Natural killer cell (primary cell): ENCODE results near the gene CA12. TPM values are rescaled to one million over a fixed set of nuclear protein-coding genes. Genes with fewer than 3 reads are reported as not detected.

Experiments
- ATAC-seq, 3 donors: fragments of 150-1000 bp in 2 of 3; fragments of 200-7000 bp in 1 of 3; cut with Tn5 transposase; 1 replicate in 1 of 3; 2 replicates in 2 of 3; pipeline ENCODE4 v1.10.0; 2021; ENCODE audit warnings: mild to moderate bottlenecking in 2 of 3, moderate library complexity in 2 of 3
- DNase-seq, 2 donors: peaks; one replicate each; pipeline versions ENCODE4 v3.0.0 to v3.0.0-alpha.2; 2013 to 2021; ENCODE audit warnings: mixed read lengths in 1 of 2
- H3K27ac ChIP-seq: one replicate; pipeline ENCODE4 v1.5.1; 2013; ENCODE audit warnings: mild to moderate bottlenecking, low read length
- H3K27me3 ChIP-seq: one replicate; pipeline ENCODE4 v1.6.1; 2013; ENCODE audit warnings: low read length; ENCODE audit not compliant: control insufficient read depth, insufficient read depth
- H3K36me3 ChIP-seq: one replicate; pipeline ENCODE4 v1.6.1; 2013; ENCODE audit warnings: low read length; ENCODE audit not compliant: control insufficient read depth, insufficient read depth
- H3K4me1 ChIP-seq: one replicate; pipeline ENCODE4 v1.6.1; 2013; ENCODE audit warnings: low read length; ENCODE audit not compliant: control insufficient read depth, insufficient read depth
- H3K4me3 ChIP-seq: one replicate; pipeline ENCODE4 v1.5.1; 2013; ENCODE audit warnings: low read length
- H3K9me3 ChIP-seq: one replicate; pipeline ENCODE4 v1.6.1; 2013; ENCODE audit warnings: low read length; ENCODE audit not compliant: control insufficient read depth, insufficient read depth
- H3K27ac Mint-ChIP-seq, 2 donors: one replicate each; pipeline ENCODE4 v1.8.0; 2022; ENCODE audit warnings: mild to moderate bottlenecking in 2 of 2, mixed read lengths in 2 of 2, moderate library complexity in 1 of 2
- H3K27me3 Mint-ChIP-seq, 2 donors: one replicate each; pipeline ENCODE4 v1.8.0; 2022; ENCODE audit warnings: low read depth in 2 of 2, mixed read lengths in 2 of 2
- H3K36me3 Mint-ChIP-seq: one replicate; pipeline ENCODE4 v1.8.0; 2022; ENCODE audit warnings: mixed read lengths
- H3K4me1 Mint-ChIP-seq, 2 donors: one replicate each; pipeline ENCODE4 v1.8.0; 2022; ENCODE audit warnings: mixed read lengths in 2 of 2
- H3K4me3 Mint-ChIP-seq: one replicate; pipeline ENCODE4 v1.8.0; 2022; ENCODE audit warnings: mild to moderate bottlenecking, moderate library complexity, mixed read lengths
- H3K9me3 Mint-ChIP-seq, 2 donors: one replicate each; pipeline ENCODE4 v1.8.0; 2022; ENCODE audit warnings: mixed read lengths in 2 of 2
- WGBS: methylation state at CpG from one replicate; pipeline ENCODE4 v1.1.7; 2013; ENCODE audit warnings: missing lambda C conversion rate; ENCODE audit not compliant: insufficient coverage; 5-methylcytosine and 5-hydroxymethylcytosine counted together
- intact Hi-C: fragments of 100-400 bp; cut with micrococcal nuclease; formaldehyde crosslinking; loops from one replicate; pipeline ENCODE4 v1.14.2; 2022
- total RNA-seq, 4 donors: library from RNA; stranded (reverse); fragments of 120-200 nt in 1 of 4; gene quantifications; one replicate each; pipeline versions ENCODE4 v1.2.3 to v1.2.4, GENCODE V29; 2013 to 2022
- TF ChIP-seq, protein P1 (sequence below): fragments of 200-600 bp; IDR thresholded peaks from one replicate; pipeline ENCODE4 v1.8.0; 2022; ENCODE audit warnings: antibody characterized with exemption

Gene CA12
- total RNA-seq, 3 donors from 2014 or later (not counting 1 experiment from before 2014, with no cell fraction given): not detected

- peaks cover 5 to 9% of the 10 kb centered on the region in 2 donors for H3K4me1 Mint-ChIP-seq
- no peak for ATAC-seq
- no peak overlapping the region for H3K27ac Mint-ChIP-seq
- Histone ChIP-seq H3K27me3 (peaks cover under 1% of the 10 kb centered on the region), H3K36me3 (no peaks in the 10 kb centered on the region), H3K4me1 (no peaks in the 10 kb centered on the region), H3K27ac (no peak overlapping the region), H3K4me3 (no peak overlapping the region), H3K9me3 (no peaks in the 10 kb centered on the region)
- H3K27me3 Mint-ChIP-seq: peaks cover 10 to 18% of the 10 kb centered on the region in 2 donors
- H3K4me3 Mint-ChIP-seq: no peak overlapping the region
- no peaks in the 10 kb centered on the region for H3K36me3 Mint-ChIP-seq
- H3K9me3 Mint-ChIP-seq: no peaks in the 10 kb centered on the region
- TF ChIP-seq, protein P1, sequence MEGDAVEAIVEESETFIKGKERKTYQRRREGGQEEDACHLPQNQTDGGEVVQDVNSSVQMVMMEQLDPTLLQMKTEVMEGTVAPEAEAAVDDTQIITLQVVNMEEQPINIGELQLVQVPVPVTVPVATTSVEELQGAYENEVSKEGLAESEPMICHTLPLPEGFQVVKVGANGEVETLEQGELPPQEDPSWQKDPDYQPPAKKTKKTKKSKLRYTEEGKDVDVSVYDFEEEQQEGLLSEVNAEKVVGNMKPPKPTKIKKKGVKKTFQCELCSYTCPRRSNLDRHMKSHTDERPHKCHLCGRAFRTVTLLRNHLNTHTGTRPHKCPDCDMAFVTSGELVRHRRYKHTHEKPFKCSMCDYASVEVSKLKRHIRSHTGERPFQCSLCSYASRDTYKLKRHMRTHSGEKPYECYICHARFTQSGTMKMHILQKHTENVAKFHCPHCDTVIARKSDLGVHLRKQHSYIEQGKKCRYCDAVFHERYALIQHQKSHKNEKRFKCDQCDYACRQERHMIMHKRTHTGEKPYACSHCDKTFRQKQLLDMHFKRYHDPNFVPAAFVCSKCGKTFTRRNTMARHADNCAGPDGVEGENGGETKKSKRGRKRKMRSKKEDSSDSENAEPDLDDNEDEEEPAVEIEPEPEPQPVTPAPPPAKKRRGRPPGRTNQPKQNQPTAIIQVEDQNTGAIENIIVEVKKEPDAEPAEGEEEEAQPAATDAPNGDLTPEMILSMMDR: no peak
- no peak for DNase-seq
- intact Hi-C loops: no loop called here
- 50% methylated on average over 2 of the region's 4 CpGs for WGBS
These were observed 14.1 kb upstream of the CA12 start for GRCh38 chr15:63395730-63396151.

GRCh38 chr15:63392361-63393009, 10.8 kb upstream of the CA12 start:
- H3K27ac Mint-ChIP-seq: no peak overlapping the region
- no peak overlapping the region for H3K4me3 Mint-ChIP-seq
- H3K27ac ChIP-seq: no peak overlapping the region
- no peaks in the 10 kb centered on the region for H3K9me3 ChIP-seq
- no peaks in the 10 kb centered on the region for H3K36me3 ChIP-seq
- DNase-seq (peak in 1 of 2 donors; percentile 53), ATAC-seq (peak in 1 of 3 donors; percentile 62)
- H3K27me3 ChIP-seq: peaks cover 3% of the 10 kb centered on the region
- H3K36me3 Mint-ChIP-seq: no peaks in the 10 kb centered on the region
- H3K9me3 Mint-ChIP-seq: no peaks in the 10 kb centered on the region
- TF ChIP-seq, protein P1: no peak
- H3K27me3 Mint-ChIP-seq: peaks cover 0 to 13% of the 10 kb centered on the region in 2 donors
- no peak overlapping the region for H3K4me3 ChIP-seq
- H3K4me1 Mint-ChIP-seq: peaks cover 5 to 9% of the 10 kb centered on the region in 2 donors
- intact Hi-C loops: no loop called here
- WGBS: 13% methylated on average over 7 of the region's 7 CpGs
- no peaks in the 10 kb centered on the region for H3K4me1 ChIP-seq

DNA sequence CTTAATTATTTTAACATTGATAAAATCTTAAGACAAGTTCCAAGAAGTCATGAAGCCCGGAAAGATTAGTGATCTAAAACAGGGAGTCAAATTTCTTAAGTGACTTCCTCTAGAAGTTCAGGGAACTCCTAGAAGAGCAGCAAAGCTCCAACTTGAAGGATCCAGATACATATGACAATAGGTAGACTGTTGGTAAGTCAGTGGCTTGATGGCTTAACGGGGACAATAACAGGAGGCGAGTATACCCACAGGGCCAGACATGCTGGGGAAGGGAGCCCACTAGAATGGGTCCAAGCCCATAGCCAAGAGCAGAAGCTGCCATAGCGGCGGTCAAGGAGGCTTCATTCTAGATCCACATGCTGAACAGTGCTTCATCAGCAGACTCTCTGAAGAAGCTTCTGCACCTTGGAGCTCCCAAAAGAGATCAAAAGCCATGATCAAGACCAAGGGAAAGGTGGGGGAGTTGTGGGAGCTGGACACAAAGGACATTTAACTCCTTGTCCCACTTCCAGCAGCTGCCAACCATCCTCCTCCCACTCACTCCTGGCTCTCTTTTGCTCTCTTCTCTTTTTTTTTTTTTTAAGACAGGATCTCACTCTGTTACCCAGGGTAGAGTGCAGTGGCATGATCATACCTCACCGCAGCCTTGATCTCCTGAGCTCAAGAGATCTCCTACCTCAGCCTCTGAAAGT, 10.2 kb upstream of the CA12 start:
- TF ChIP-seq, protein P1: no peak
- ATAC-seq (no peak), DNase-seq (no peak)
- Histone ChIP-seq H3K4me1 (no peaks in the 10 kb centered on the region), H3K9me3 (no peaks in the 10 kb centered on the region), H3K27ac (no peak overlapping the region), H3K4me3 (no peak overlapping the region), H3K36me3 (no peaks in the 10 kb centered on the region), H3K27me3 (peaks cover 3% of the 10 kb centered on the region)
- intact Hi-C loops: no loop called here
- Mint-ChIP-seq H3K4me1 (peaks cover 5 to 9% of the 10 kb centered on the region in 2 donors), H3K36me3 (no peaks in the 10 kb centered on the region), H3K9me3 (no peaks in the 10 kb centered on the region), H3K27me3 (peaks cover 0 to 16% of the 10 kb centered on the region in 2 donors), H3K27ac (no peak overlapping the region), H3K4me3 (no peak overlapping the region)
- WGBS: 93% methylated on average over 6 of the region's 6 CpGs
